Measurements from ENCODE around the gene TBC1D14. TPM values are rescaled to one million over a fixed set of nuclear protein-coding genes. Genes with fewer than 3 reads are reported as not detected.

TBC1D14 gene
- total and polyA plus RNA-seq, 9 of the 15 experiments (the other 6 are each of a cell fraction or from before 2014, with no cell fraction given) = 2.1 to 59.6 (median 44.8) TPM

- TF ChIP-seq SAFB (IDR thresholded peaks at IDR 0.05; ENCODE audit: borderline replicate concordance, low read depth, low read length) (no peak), ZNF316 (IDR thresholded peaks at IDR 0.05) (0 out of 2 replicates have a peak, but pooled peaks have one; percentile 7)
- 93% methylated on average over 5 of the region's 5 CpGs for WGBS (ENCODE audit: insufficient coverage, low coverage, missing lambda C conversion rate)
- Histone ChIP-seq H3K27ac (ENCODE audit: extremely low read depth, low read depth, low read length) (no peak overlapping the region), H2AFZ (ENCODE audit: low read depth, low read length) (no peak overlapping the region), H3K79me2 (ENCODE audit: control insufficient read depth, insufficient read depth, low read length) (0 out of 3 replicates have a peak, but pooled peaks cover 7% of the 10 kb centered on the region), H3K27me3 (ENCODE audit: control insufficient read depth in 2 of 2, insufficient read depth in 2 of 2, low read length in 2 of 2) (no peaks in the 10 kb centered on the region), H4K20me1 (replicated peaks; ENCODE audit: control insufficient read depth, insufficient read depth, low read length) (peaks cover 5% of the 10 kb centered on the region), H3K9me1 (ENCODE audit: control insufficient read depth, insufficient read depth, low read length) (no peaks in the 10 kb centered on the region), H3K36me3 (ENCODE audit: control insufficient read depth, insufficient read depth, low read length) (peaks cover 95% of the 10 kb centered on the region), H3K9me3 (replicated peaks; ENCODE audit: control insufficient read depth, insufficient read depth, low read depth, low read length) (no peaks in the 10 kb centered on the region), H3K4me3 (no peak overlapping the region), H3K9ac (ENCODE audit: insufficient read depth in 1 of 2, low read depth in 2 of 2, low read length in 2 of 2) (no peak overlapping the region), H3K4me1 (replicated peaks in 1 of 2; ENCODE audit: control insufficient read depth in 2 of 2, insufficient read depth in 2 of 2, low read length in 2 of 2) (no peaks in the 10 kb centered on the region), H3K4me2 (ENCODE audit: insufficient read depth, low read length) (no peak overlapping the region)
- in situ Hi-C loops (cut with MboI) (no loop called here), intact Hi-C loops (cut with micrococcal nuclease) (no loop called here)
- ChIA-PET CTCF (ENCODE audit: low intra/inter-chr PET ratio) (interaction anchor here (0.6 kb wide), 1 partner anchor 208 kb away, joined by 3 read pairs; no protein-coding TSS in a partner anchor), POLR2A (interaction anchor here (0.7 kb wide), 1 partner anchor 16 kb away, joined by 3 read pairs; no protein-coding TSS in a partner anchor)
- no TSS peak for BruUV-seq (replicated peaks)
- ATAC-seq = no peak
- no peak for DNase-seq (ENCODE audit: extremely low read depth in 1 of 4, low spot score in 3 of 4)
- no peak for FAIRE-seq
Measured at GRCh38 chr4:6876440-6876839, 33.2 kb upstream of the TBC1D14 start.

GRCh38 chr4:6877067-6877466 lies 32.6 kb upstream of the TBC1D14 start:
- DNase-seq (ENCODE audit: extremely low read depth in 1 of 4, low spot score in 3 of 4) = no peak
- H3K9me3 ChIP-seq (replicated peaks; ENCODE audit: control insufficient read depth, insufficient read depth, low read depth, low read length) = no peaks in the 10 kb centered on the region
- H3K79me2 ChIP-seq (ENCODE audit: control insufficient read depth, insufficient read depth, low read length) = 0 out of 3 replicates have a peak, but pooled peaks cover 7% of the 10 kb centered on the region
- BruUV-seq (replicated peaks) = no TSS peak
- no peak overlapping the region for H3K4me3 ChIP-seq
- no peak for ATAC-seq
- no peak for FAIRE-seq
- H3K4me2 ChIP-seq (ENCODE audit: insufficient read depth, low read length) = no peak overlapping the region
- WGBS (ENCODE audit: insufficient coverage, low coverage, missing lambda C conversion rate) = 96% methylated on average over 13 of the region's 14 CpGs
- in situ Hi-C loops (cut with MboI) (no loop called here), intact Hi-C loops (cut with micrococcal nuclease) (no loop called here)
- H2AFZ ChIP-seq (ENCODE audit: low read depth, low read length) = no peak overlapping the region
- H3K27me3 ChIP-seq (ENCODE audit: control insufficient read depth in 2 of 2, insufficient read depth in 2 of 2, low read length in 2 of 2) = no peaks in the 10 kb centered on the region
- no peak overlapping the region for H3K9ac ChIP-seq (ENCODE audit: insufficient read depth in 1 of 2, low read depth in 2 of 2, low read length in 2 of 2)
- no peaks in the 10 kb centered on the region for H3K4me1 ChIP-seq (replicated peaks in 1 of 2; ENCODE audit: control insufficient read depth in 2 of 2, insufficient read depth in 2 of 2, low read length in 2 of 2)
- POLR2A ChIA-PET = no interaction called here
- CTCF ChIA-PET (ENCODE audit: low intra/inter-chr PET ratio) = interaction anchor here (0.6 kb wide), 1 partner anchor 207 kb away, joined by 3 read pairs; no protein-coding TSS in a partner anchor
- peaks cover 95% of the 10 kb centered on the region for H3K36me3 ChIP-seq (ENCODE audit: control insufficient read depth, insufficient read depth, low read length)
- H3K9me1 ChIP-seq (ENCODE audit: control insufficient read depth, insufficient read depth, low read length) = no peaks in the 10 kb centered on the region
- H3K27ac ChIP-seq (ENCODE audit: extremely low read depth, low read depth, low read length) = no peak overlapping the region
- peaks cover 5% of the 10 kb centered on the region for H4K20me1 ChIP-seq (replicated peaks; ENCODE audit: control insufficient read depth, insufficient read depth, low read length)
- TF ChIP-seq EZH2 (IDR thresholded peaks at IDR 0.05; ENCODE audit: borderline replicate concordance, low read depth, low read length) (no peak), ZNF644 (tag; IDR thresholded peaks at IDR 0.05; ENCODE audit: low read depth) (no peak), SRSF7 (optimal IDR thresholded peaks at IDR 0.05; ENCODE audit: low read depth, low read length) (no peak), SREBF2 (CRISPR knock-in tag; IDR thresholded peaks at IDR 0.05) (no peak), RBM22 (IDR thresholded peaks at IDR 0.05; ENCODE audit: low read depth, low read length, poor library complexity, severe bottlenecking) (no peak), LEF1 (IDR thresholded peaks at IDR 0.05) (no peak), TAF1 (IDR thresholded peaks at IDR 0.05; ENCODE audit: control insufficient read depth, extremely low read depth, insufficient read depth, low read length, severe bottlenecking) (no peak), PHF21A (IDR thresholded peaks at IDR 0.05; ENCODE audit: borderline replicate concordance, low read depth) (no peak), YY1 (IDR thresholded peaks at IDR 0.05; ENCODE audit: borderline replicate concordance in 1 of 3, control insufficient read depth in 1 of 3, extremely low read depth in 1 of 3, insufficient read depth in 3 of 3, insufficient read length in 1 of 3, insufficient replicate concordance in 2 of 3, low read depth in 1 of 3, low read length in 2 of 3) (no peak), PTTG1 (tag; IDR thresholded peaks at IDR 0.05; ENCODE audit: low read depth) (no peak), CLOCK (CRISPR knock-in tag; IDR thresholded peaks at IDR 0.05; ENCODE audit: borderline replicate concordance) (no peak)

All from K562 (cell line).